ENCODE measurements around the gene BRIP1.

DNA sequence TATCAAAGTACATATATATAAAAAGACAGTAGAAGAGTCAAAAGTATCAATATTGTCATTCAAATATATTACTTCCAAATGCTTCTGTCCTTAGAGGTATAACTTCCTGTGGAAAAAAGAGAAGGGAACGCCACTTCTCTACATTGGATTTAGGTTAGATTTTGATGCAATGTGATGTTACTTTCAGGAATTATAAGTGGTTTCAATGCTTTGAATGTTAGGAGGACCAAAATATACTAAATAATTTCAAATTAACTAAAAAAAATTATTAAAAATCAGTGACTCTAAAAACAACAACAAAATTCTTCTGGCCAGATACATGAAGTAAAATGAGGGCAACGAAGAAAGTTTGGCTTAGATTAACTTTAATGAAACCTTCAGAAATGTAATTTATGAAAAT is 88.0 kb downstream of the BRIP1 start:
- TF ChIP-seq, protein P1, sequence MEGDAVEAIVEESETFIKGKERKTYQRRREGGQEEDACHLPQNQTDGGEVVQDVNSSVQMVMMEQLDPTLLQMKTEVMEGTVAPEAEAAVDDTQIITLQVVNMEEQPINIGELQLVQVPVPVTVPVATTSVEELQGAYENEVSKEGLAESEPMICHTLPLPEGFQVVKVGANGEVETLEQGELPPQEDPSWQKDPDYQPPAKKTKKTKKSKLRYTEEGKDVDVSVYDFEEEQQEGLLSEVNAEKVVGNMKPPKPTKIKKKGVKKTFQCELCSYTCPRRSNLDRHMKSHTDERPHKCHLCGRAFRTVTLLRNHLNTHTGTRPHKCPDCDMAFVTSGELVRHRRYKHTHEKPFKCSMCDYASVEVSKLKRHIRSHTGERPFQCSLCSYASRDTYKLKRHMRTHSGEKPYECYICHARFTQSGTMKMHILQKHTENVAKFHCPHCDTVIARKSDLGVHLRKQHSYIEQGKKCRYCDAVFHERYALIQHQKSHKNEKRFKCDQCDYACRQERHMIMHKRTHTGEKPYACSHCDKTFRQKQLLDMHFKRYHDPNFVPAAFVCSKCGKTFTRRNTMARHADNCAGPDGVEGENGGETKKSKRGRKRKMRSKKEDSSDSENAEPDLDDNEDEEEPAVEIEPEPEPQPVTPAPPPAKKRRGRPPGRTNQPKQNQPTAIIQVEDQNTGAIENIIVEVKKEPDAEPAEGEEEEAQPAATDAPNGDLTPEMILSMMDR (IDR thresholded peaks at IDR 0.05): no peak
- no peak for TF ChIP-seq POLR2A (IDR thresholded peaks at IDR 0.05)

Measured in uterus (tissue), 2 donors.